ENCODE measurements around the gene C6orf141.
A peak's percentile ranks its signal among the peaks of the same experiment; 100 is the strongest.

Gene C6orf141

GRCh38 chr6:49551078-49551865, 804 bp downstream of the C6orf141 start:
- peak overlapping the region; percentile 77 for H3K4me3 Mint-ChIP-seq
- peaks cover 18% of the 10 kb centered on the region for H3K4me1 Mint-ChIP-seq (ENCODE audit: low read depth)
- no peaks in the 10 kb centered on the region for H3K36me3 Mint-ChIP-seq (ENCODE audit: low read depth)
- H3K9me3 Mint-ChIP-seq: no peaks in the 10 kb centered on the region
- H3K27ac Mint-ChIP-seq: no peak overlapping the region
- H3K27me3 Mint-ChIP-seq: peaks cover 57% of the 10 kb centered on the region

DNA sequence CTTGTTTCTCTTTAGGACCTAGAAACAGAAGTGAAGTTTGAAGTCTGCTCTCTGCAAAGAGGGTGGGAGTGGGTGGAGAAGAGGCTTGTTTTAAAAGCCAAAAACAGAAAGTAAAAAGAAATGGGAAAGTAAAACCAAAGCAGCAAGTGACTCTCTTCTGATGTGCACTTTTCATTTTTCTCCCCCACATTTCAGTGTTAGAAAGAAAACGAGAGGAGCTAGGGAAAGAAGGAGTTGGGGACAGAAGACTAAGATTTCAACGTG, 1.3 kb downstream of the C6orf141 start:
- no peak overlapping the region for H3K27ac Mint-ChIP-seq
- H3K36me3 Mint-ChIP-seq (ENCODE audit: low read depth): no peaks in the 10 kb centered on the region
- H3K4me3 Mint-ChIP-seq: peak overlapping the region; percentile 77
- no peaks in the 10 kb centered on the region for H3K9me3 Mint-ChIP-seq
- peaks cover 18% of the 10 kb centered on the region for H3K4me1 Mint-ChIP-seq (ENCODE audit: low read depth)
- peaks cover 52% of the 10 kb centered on the region for H3K27me3 Mint-ChIP-seq

DNA sequence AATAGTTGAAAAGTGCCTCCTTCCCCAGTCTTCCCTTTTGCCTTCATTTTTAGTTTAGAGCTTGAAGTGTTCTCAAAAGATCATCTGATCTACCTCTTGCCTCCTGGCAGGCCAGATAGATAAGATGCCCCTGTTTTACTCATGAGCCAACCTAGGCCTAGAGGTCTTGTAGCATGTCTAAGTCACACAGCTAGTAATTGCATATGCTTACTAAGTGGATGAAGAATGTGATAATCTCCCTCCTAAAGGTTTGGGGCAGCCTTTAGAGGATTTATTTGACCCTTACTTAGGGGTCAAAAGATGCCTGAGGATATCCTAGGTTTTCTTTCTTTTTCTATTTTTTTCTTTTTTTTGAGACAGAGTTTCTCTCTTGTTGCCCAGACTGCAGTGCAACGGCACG, 2.1 kb downstream of the C6orf141 start:
- H3K36me3 Mint-ChIP-seq (ENCODE audit: low read depth): no peaks in the 10 kb centered on the region
- H3K27me3 Mint-ChIP-seq: peaks cover 45% of the 10 kb centered on the region
- H3K4me1 Mint-ChIP-seq (ENCODE audit: low read depth): peaks cover 18% of the 10 kb centered on the region
- H3K27ac Mint-ChIP-seq: no peak overlapping the region
- no peak overlapping the region for H3K4me3 Mint-ChIP-seq
- no peaks in the 10 kb centered on the region for H3K9me3 Mint-ChIP-seq

GRCh38 chr6:49553384-49553783, 2.9 kb downstream of the C6orf141 start:
- H3K4me1 Mint-ChIP-seq (ENCODE audit: low read depth): peaks cover 18% of the 10 kb centered on the region
- H3K4me3 Mint-ChIP-seq: no peak overlapping the region
- peaks cover 41% of the 10 kb centered on the region for H3K27me3 Mint-ChIP-seq
- no peaks in the 10 kb centered on the region for H3K9me3 Mint-ChIP-seq
- no peaks in the 10 kb centered on the region for H3K36me3 Mint-ChIP-seq (ENCODE audit: low read depth)
- no peak overlapping the region for H3K27ac Mint-ChIP-seq

- H3K27ac Mint-ChIP-seq: no peak overlapping the region
- H3K36me3 Mint-ChIP-seq (ENCODE audit: low read depth): no peaks in the 10 kb centered on the region
- H3K4me1 Mint-ChIP-seq (ENCODE audit: low read depth): peaks cover 11% of the 10 kb centered on the region
- H3K27me3 Mint-ChIP-seq: peaks cover 23% of the 10 kb centered on the region
- no peak overlapping the region for H3K4me3 Mint-ChIP-seq
- H3K9me3 Mint-ChIP-seq: no peaks in the 10 kb centered on the region
Measured at GRCh38 chr6:49555951-49556350, 5.5 kb downstream of the C6orf141 start.

- Mint-ChIP-seq H3K27me3 (peaks cover 18% of the 10 kb centered on the region), H3K9me3 (no peaks in the 10 kb centered on the region), H3K4me3 (no peak overlapping the region), H3K27ac (no peak overlapping the region), H3K36me3 (ENCODE audit: low read depth) (no peaks in the 10 kb centered on the region), H3K4me1 (ENCODE audit: low read depth) (peaks cover 6% of the 10 kb centered on the region)
Measured at GRCh38 chr6:49556429-49556837, 6.0 kb downstream of the C6orf141 start.

- Mint-ChIP-seq H3K9me3 (no peaks in the 10 kb centered on the region), H3K27me3 (peaks cover 12% of the 10 kb centered on the region), H3K27ac (no peak overlapping the region), H3K36me3 (ENCODE audit: low read depth) (no peaks in the 10 kb centered on the region), H3K4me1 (ENCODE audit: low read depth) (no peaks in the 10 kb centered on the region), H3K4me3 (no peak overlapping the region)
Measured at GRCh38 chr6:49557177-49557576, 6.7 kb downstream of the C6orf141 start.

DNA sequence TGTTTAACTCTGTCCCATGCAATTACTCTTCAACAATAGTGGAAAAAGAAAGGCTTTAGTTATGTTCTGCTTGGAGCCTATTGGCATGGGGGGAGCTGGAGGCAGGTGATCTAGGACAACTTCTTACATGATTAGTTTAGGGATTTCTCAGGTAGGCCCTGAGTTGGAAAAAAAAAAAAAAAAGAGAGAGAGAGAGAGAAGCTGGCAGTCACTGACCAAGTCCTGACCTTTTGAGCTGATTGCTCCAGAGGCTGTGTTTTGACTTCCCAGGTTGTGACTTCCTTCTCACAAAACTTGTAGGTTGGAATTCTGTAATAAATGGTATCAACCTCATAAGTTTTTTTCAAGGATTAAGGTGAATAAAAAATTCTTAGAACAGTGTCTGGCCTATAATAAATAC, 7.8 kb downstream of the C6orf141 start:
- H3K27me3 Mint-ChIP-seq: peaks cover 12% of the 10 kb centered on the region
- no peaks in the 10 kb centered on the region for H3K36me3 Mint-ChIP-seq (ENCODE audit: low read depth)
- H3K9me3 Mint-ChIP-seq: no peaks in the 10 kb centered on the region
- no peaks in the 10 kb centered on the region for H3K4me1 Mint-ChIP-seq (ENCODE audit: low read depth)
- no peak overlapping the region for H3K4me3 Mint-ChIP-seq
- no peak overlapping the region for H3K27ac Mint-ChIP-seq

GRCh38 chr6:49563006-49563886, 12.8 kb downstream of the C6orf141 start:
- Mint-ChIP-seq H3K4me3 (no peak overlapping the region), H3K27ac (no peak overlapping the region), H3K9me3 (peaks cover 5% of the 10 kb centered on the region), H3K36me3 (ENCODE audit: low read depth) (no peaks in the 10 kb centered on the region), H3K27me3 (peaks cover 18% of the 10 kb centered on the region), H3K4me1 (ENCODE audit: low read depth) (no peaks in the 10 kb centered on the region)

- Mint-ChIP-seq H3K27me3 (peaks cover 18% of the 10 kb centered on the region), H3K36me3 (ENCODE audit: low read depth) (no peaks in the 10 kb centered on the region), H3K9me3 (peaks cover 5% of the 10 kb centered on the region), H3K4me1 (ENCODE audit: low read depth) (no peaks in the 10 kb centered on the region), H3K4me3 (no peak overlapping the region), H3K27ac (no peak overlapping the region)
Measured at GRCh38 chr6:49564552-49564951, 14.1 kb downstream of the C6orf141 start.

- Mint-ChIP-seq H3K27ac (no peak overlapping the region), H3K4me1 (ENCODE audit: low read depth) (no peaks in the 10 kb centered on the region), H3K27me3 (peaks cover 18% of the 10 kb centered on the region), H3K9me3 (peaks cover 5% of the 10 kb centered on the region), H3K4me3 (no peak overlapping the region), H3K36me3 (ENCODE audit: low read depth) (no peaks in the 10 kb centered on the region)
Measured at GRCh38 chr6:49565261-49565660, 14.8 kb downstream of the C6orf141 start.

GRCh38 chr6:49565855-49566254, 15.4 kb downstream of the C6orf141 start:
- Mint-ChIP-seq H3K27ac (no peak overlapping the region), H3K4me3 (no peak overlapping the region), H3K4me1 (ENCODE audit: low read depth) (no peaks in the 10 kb centered on the region), H3K27me3 (peaks cover 18% of the 10 kb centered on the region), H3K9me3 (peaks cover 5% of the 10 kb centered on the region), H3K36me3 (ENCODE audit: low read depth) (no peaks in the 10 kb centered on the region)

GRCh38 chr6:49570474-49571079, 20.1 kb downstream of the C6orf141 start:
- no peaks in the 10 kb centered on the region for H3K4me1 Mint-ChIP-seq (ENCODE audit: low read depth)
- H3K27me3 Mint-ChIP-seq: peaks cover 12% of the 10 kb centered on the region
- no peak overlapping the region for H3K4me3 Mint-ChIP-seq
- no peaks in the 10 kb centered on the region for H3K9me3 Mint-ChIP-seq
- H3K36me3 Mint-ChIP-seq (ENCODE audit: low read depth): no peaks in the 10 kb centered on the region
- H3K27ac Mint-ChIP-seq: no peak overlapping the region

DNA sequence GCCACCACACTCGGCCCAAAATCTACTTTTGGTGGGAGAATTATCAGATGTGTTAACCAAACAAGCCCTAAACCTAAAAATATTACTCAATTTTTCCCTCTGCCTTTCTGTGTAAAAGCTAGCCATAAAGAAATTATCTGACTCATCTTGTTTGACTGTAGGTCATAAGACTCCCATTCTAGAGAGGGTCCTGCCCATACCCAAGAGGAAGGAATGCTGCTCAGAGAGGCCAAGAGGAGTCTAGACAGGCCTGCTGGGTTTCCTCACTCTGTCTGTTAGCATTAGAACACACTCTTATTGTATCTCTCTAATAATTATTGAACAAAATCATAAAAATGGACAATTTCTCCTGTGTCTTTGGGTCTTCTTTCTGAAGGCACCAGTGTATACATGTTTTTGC, 26.1 kb downstream of the C6orf141 start:
- no peak overlapping the region for H3K27ac Mint-ChIP-seq
- H3K9me3 Mint-ChIP-seq: peaks cover 4% of the 10 kb centered on the region
- H3K4me3 Mint-ChIP-seq: no peak overlapping the region
- H3K4me1 Mint-ChIP-seq (ENCODE audit: low read depth): no peaks in the 10 kb centered on the region
- no peaks in the 10 kb centered on the region for H3K36me3 Mint-ChIP-seq (ENCODE audit: low read depth)
- H3K27me3 Mint-ChIP-seq: peaks cover 5% of the 10 kb centered on the region

GRCh38 chr6:49579649-49580048, 29.2 kb downstream of the C6orf141 start:
- H3K4me3 Mint-ChIP-seq: no peak overlapping the region
- no peak overlapping the region for H3K27ac Mint-ChIP-seq
- H3K4me1 Mint-ChIP-seq (ENCODE audit: low read depth): no peaks in the 10 kb centered on the region
- no peaks in the 10 kb centered on the region for H3K27me3 Mint-ChIP-seq
- no peaks in the 10 kb centered on the region for H3K36me3 Mint-ChIP-seq (ENCODE audit: low read depth)
- peaks cover 4% of the 10 kb centered on the region for H3K9me3 Mint-ChIP-seq
